T-helper 1 cell treated with Interleukin-12 subunit alpha and Interleukin-12 subunit beta and Interleukin-4 antibody, amounts not matched to agents 30 ng/mL and 1 ng/mL, for 36 hours (primary cell): ENCODE results near the gene DLG5. TPM values are rescaled to one million over a fixed set of nuclear protein-coding genes. Genes with fewer than 3 reads are reported as not detected.

Experiments used
- intact Hi-C: fragments of 100-400 bp; cut with micrococcal nuclease; formaldehyde crosslinking; loops from one replicate; pipeline ENCODE4 v1.15.1; 2024
- total RNA-seq: library from RNA; stranded (reverse); gene quantifications from 2 replicates; pipeline ENCODE4 v1.2.3, GENCODE V29; 2022

DLG5 gene
- total RNA-seq, 1 donor from 2014 or later = 5.6 TPM

GRCh38 chr10:77846718-77847311 lies 79.7 kb downstream of the DLG5 start:
- intact Hi-C loops = loop anchor here (1.0 to 5.0 kb wide), 5 partner anchors 10 to 1395 kb away; partner anchors contain the start of genes DLG5 and POLR3A

GRCh38 chr10:77845451-77845850 lies 81.1 kb downstream of the DLG5 start:
- intact Hi-C loops = loop anchor here (5.0 kb wide), 1 partner anchor 1397 kb away; no protein-coding TSS in a partner anchor

GRCh38 chr10:77844713-77845445 lies 81.7 kb downstream of the DLG5 start:
- intact Hi-C loops = loop anchor here (5.0 kb wide), 1 partner anchor 1397 kb away; no protein-coding TSS in a partner anchor

GRCh38 chr10:77844177-77844576 lies 82.4 kb downstream of the DLG5 start:
- intact Hi-C loops = no loop called here

- intact Hi-C loops = no loop called here
Observed at GRCh38 chr10:77843264-77843663, 83.3 kb downstream of the DLG5 start.

GRCh38 chr10:77842652-77843212 lies 83.8 kb downstream of the DLG5 start:
- intact Hi-C loops = no loop called here

GRCh38 chr10:77841711-77842375 lies 84.7 kb downstream of the DLG5 start:
- intact Hi-C loops = no loop called here

GRCh38 chr10:77840636-77841035 lies 85.9 kb downstream of the DLG5 start:
- intact Hi-C loops = no loop called here

GRCh38 chr10:77837925-77838595 lies 88.5 kb downstream of the DLG5 start:
- intact Hi-C loops = loop anchor here (1.0 to 5.0 kb wide), 10 partner anchors 8 to 1511 kb away; partner anchors contain the start of genes DLG5, POLR3A and ZMIZ1

GRCh38 chr10:77837248-77837924 lies 89.2 kb downstream of the DLG5 start:
- intact Hi-C loops = loop anchor here (1.0 to 5.0 kb wide), 10 partner anchors 9 to 1511 kb away; partner anchors contain the start of genes DLG5, POLR3A and ZMIZ1

- intact Hi-C loops = loop anchor here (1.0 to 5.0 kb wide), 8 partner anchors 16 to 1512 kb away; partner anchors contain the start of genes DLG5, POLR3A and ZMIZ1
Observed at GRCh38 chr10:77836299-77836820, 90.2 kb downstream of the DLG5 start.

- intact Hi-C loops = loop anchor here (1.0 to 5.0 kb wide), 8 partner anchors 15 to 1513 kb away; partner anchors contain the start of genes DLG5, POLR3A and ZMIZ1
Observed at GRCh38 chr10:77835669-77836086, 90.9 kb downstream of the DLG5 start.

GRCh38 chr10:77834943-77835668 lies 91.4 kb downstream of the DLG5 start:
- intact Hi-C loops = loop anchor here (5.0 kb wide), 3 partner anchors 668 to 1232 kb away; partner anchors contain the start of gene ZMIZ1

GRCh38 chr10:77834540-77834939 lies 92.0 kb downstream of the DLG5 start:
- intact Hi-C loops = no loop called here

- intact Hi-C loops = no loop called here
Observed at GRCh38 chr10:77833792-77834191, 92.8 kb downstream of the DLG5 start.

GRCh38 chr10:77833225-77833624 lies 93.3 kb downstream of the DLG5 start:
- intact Hi-C loops = no loop called here

- intact Hi-C loops = no loop called here
Observed at GRCh38 chr10:77832238-77832637, 94.3 kb downstream of the DLG5 start.

- intact Hi-C loops = no loop called here
Observed at GRCh38 chr10:77829356-77829755, 97.2 kb downstream of the DLG5 start.

- intact Hi-C loops = no loop called here
Observed at GRCh38 chr10:77828377-77828776, 98.2 kb downstream of the DLG5 start.
